ENCODE results near the gene FKBP10. TPM values are rescaled to one million over a fixed set of nuclear protein-coding genes. Genes with fewer than 3 reads are reported as not detected.

FKBP10 gene
- total and polyA plus RNA-seq, 9 of the 15 experiments (the other 6 are each of a cell fraction or from before 2014, with no cell fraction given): 0.03 to 3.0 (median 1.4) TPM; not detected in 1

DNA sequence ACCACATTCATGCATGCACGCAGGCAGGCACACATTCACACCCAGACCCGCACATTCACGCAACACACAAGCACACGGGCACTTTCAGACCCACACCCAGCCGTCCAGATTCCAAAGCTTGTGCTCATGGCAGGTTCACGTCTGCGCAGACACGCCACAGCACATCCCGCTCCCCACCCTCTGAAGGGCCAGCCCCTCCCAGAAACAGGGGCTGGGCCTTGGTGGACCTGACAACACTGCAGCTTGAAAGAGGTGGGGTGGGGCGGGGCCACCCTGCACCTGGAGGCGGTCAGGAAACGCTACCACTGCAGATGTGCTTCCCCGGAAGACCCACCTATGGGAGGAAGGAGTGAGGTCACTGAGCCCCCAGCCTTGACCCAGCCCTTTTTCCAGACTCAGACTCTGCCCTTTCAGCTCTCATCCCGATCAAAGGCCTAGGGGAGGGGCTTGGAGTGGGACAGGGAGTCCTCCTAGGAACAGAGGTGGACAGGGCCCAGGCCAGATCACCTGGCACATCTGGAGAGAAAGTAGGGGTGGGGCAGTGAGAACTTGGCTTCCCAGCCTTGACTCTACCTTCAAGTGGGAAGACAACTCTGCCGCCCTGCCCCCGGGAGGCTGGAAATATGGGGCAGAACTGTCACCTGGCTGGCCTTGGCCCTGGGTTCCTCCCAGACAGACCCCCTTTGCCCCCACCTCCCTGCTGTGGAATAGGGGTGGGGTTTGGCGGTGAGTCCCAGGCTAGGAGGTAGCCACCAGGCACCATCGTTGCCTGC is 12.0 kb upstream of the FKBP10 start (continued):
- TF ChIP-seq SRSF3 (IDR thresholded peaks at IDR 0.05; ENCODE audit: insufficient read depth, low read length): no peak
- TF ChIP-seq, protein P1, sequence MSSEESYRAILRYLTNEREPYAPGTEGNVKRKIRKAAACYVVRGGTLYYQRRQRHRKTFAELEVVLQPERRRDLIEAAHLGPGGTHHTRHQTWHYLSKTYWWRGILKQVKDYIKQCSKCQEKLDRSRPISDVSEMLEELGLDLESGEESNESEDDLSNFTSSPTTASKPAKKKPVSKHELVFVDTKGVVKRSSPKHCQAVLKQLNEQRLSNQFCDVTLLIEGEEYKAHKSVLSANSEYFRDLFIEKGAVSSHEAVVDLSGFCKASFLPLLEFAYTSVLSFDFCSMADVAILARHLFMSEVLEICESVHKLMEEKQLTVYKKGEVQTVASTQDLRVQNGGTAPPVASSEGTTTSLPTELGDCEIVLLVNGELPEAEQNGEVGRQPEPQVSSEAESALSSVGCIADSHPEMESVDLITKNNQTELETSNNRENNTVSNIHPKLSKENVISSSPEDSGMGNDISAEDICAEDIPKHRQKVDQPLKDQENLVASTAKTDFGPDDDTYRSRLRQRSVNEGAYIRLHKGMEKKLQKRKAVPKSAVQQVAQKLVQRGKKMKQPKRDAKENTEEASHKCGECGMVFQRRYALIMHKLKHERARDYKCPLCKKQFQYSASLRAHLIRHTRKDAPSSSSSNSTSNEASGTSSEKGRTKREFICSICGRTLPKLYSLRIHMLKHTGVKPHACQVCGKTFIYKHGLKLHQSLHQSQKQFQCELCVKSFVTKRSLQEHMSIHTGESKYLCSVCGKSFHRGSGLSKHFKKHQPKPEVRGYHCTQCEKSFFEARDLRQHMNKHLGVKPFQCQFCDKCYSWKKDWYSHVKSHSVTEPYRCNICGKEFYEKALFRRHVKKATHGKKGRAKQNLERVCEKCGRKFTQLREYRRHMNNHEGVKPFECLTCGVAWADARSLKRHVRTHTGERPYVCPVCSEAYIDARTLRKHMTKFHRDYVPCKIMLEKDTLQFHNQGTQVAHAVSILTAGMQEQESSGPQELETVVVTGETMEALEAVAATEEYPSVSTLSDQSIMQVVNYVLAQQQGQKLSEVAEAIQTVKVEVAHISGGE (CRISPR knock-in tag; IDR thresholded peaks at IDR 0.05): 0 out of 6 replicates have a peak, but pooled peaks of 1 of the 3 experiments have one; percentile 25
- TF ChIP-seq SMAD2 (IDR thresholded peaks at IDR 0.05; ENCODE audit: low read depth, low read length): no peak
- TF ChIP-seq ELK1 (CRISPR knock-in tag; IDR thresholded peaks at IDR 0.05): no peak
- TF ChIP-seq NRF1 (conservative IDR thresholded peaks at IDR 0.05 in 1 of 2, IDR thresholded peaks at IDR 0.05 in 1 of 2): peak; percentile 61 to 71
- TF ChIP-seq VEZF1 (CRISPR knock-in tag; IDR thresholded peaks at IDR 0.05): peak; percentile 11; the same call in 1 of the 2 replicates
- no peak for TF ChIP-seq RBM15 (IDR thresholded peaks at IDR 0.05; ENCODE audit: insufficient read depth, low read length)
- 0 out of 2 replicates have a peak, but pooled peaks have one; percentile 37 for TF ChIP-seq ZBTB7A (IDR thresholded peaks at IDR 0.05; ENCODE audit: borderline replicate concordance, control insufficient read depth, low read depth, low read length)
- TF ChIP-seq, protein P2, sequence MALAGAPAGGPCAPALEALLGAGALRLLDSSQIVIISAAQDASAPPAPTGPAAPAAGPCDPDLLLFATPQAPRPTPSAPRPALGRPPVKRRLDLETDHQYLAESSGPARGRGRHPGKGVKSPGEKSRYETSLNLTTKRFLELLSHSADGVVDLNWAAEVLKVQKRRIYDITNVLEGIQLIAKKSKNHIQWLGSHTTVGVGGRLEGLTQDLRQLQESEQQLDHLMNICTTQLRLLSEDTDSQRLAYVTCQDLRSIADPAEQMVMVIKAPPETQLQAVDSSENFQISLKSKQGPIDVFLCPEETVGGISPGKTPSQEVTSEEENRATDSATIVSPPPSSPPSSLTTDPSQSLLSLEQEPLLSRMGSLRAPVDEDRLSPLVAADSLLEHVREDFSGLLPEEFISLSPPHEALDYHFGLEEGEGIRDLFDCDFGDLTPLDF (CRISPR knock-in tag; IDR thresholded peaks at IDR 0.05): no peak
- no peak for TF ChIP-seq SIN3A (IDR thresholded peaks at IDR 0.05; ENCODE audit: borderline replicate concordance in 2 of 2, control insufficient read depth in 1 of 2, low read depth in 2 of 2, low read length in 2 of 2)
- TF ChIP-seq FOXJ2 (tag; IDR thresholded peaks at IDR 0.05): no peak
- TF ChIP-seq NFE2L1 (tag; IDR thresholded peaks at IDR 0.05; ENCODE audit: borderline replicate concordance, low read depth): no peak
- no peak for TF ChIP-seq MCM7 (IDR thresholded peaks at IDR 0.05)
- TF ChIP-seq CTBP1 (IDR thresholded peaks at IDR 0.05; ENCODE audit: borderline replicate concordance): peak; percentile 32; the same call in 1 of the 2 replicates
- no peak for TF ChIP-seq ZNF431 (CRISPR knock-in tag; IDR thresholded peaks at IDR 0.05)
- TF ChIP-seq ILK (tag; IDR thresholded peaks at IDR 0.05; ENCODE audit: borderline replicate concordance, low read depth): no peak
- no peak for TF ChIP-seq SNRNP70 (optimal IDR thresholded peaks at IDR 0.05; ENCODE audit: low read depth, low read length)
- TF ChIP-seq ZNF134 (CRISPR knock-in tag; conservative IDR thresholded peaks at IDR 0.05): no peak
- TF ChIP-seq ZNF282 (CRISPR knock-in tag; IDR thresholded peaks at IDR 0.05): no peak

Data from K562 (cell line).